ENCODE data around the gene PHLPP1.

PHLPP1 gene

GRCh38 chr18:62964432-62964831 is 249.1 kb downstream of the PHLPP1 start:
- Histone ChIP-seq H3K4me3 (IDR thresholded peaks at IDR 0.05; ENCODE audit: insufficient read depth, low read depth, low read length) (no peak overlapping the region), H3K36me3 (ENCODE audit: insufficient read depth) (no peaks in the 10 kb centered on the region), H3K9ac (no peak overlapping the region), H3K79me2 (ENCODE audit: insufficient read depth, low read depth) (no peaks in the 10 kb centered on the region), H3K4me1 (ENCODE audit: low read depth, poor library complexity, severe bottlenecking) (no peaks in the 10 kb centered on the region), H4K20me1 (ENCODE audit: insufficient read depth) (no peaks in the 10 kb centered on the region), H3K27ac (no peak overlapping the region), H2AFZ (ENCODE audit: low read depth) (no peak overlapping the region), H3K27me3 (ENCODE audit: insufficient read depth, low read depth) (no peaks in the 10 kb centered on the region), H3K4me2 (no peak overlapping the region)
- no peak for TF ChIP-seq CTCF (conservative IDR thresholded peaks at IDR 0.05; ENCODE audit: low read depth, low read length)

- no peak for TF ChIP-seq CTCF (conservative IDR thresholded peaks at IDR 0.05; ENCODE audit: low read depth, low read length)
- Histone ChIP-seq H3K4me2 (no peak overlapping the region), H3K4me3 (IDR thresholded peaks at IDR 0.05; ENCODE audit: insufficient read depth, low read depth, low read length) (no peak overlapping the region), H2AFZ (ENCODE audit: low read depth) (no peak overlapping the region), H3K27ac (no peak overlapping the region), H3K36me3 (ENCODE audit: insufficient read depth) (no peaks in the 10 kb centered on the region), H3K4me1 (ENCODE audit: low read depth, poor library complexity, severe bottlenecking) (no peaks in the 10 kb centered on the region), H4K20me1 (ENCODE audit: insufficient read depth) (no peaks in the 10 kb centered on the region), H3K9ac (no peak overlapping the region), H3K27me3 (ENCODE audit: insufficient read depth, low read depth) (no peaks in the 10 kb centered on the region), H3K79me2 (ENCODE audit: insufficient read depth, low read depth) (no peaks in the 10 kb centered on the region)
Measured at GRCh38 chr18:62967089-62967488, 251.7 kb downstream of the PHLPP1 start.

- Histone ChIP-seq H3K36me3 (ENCODE audit: insufficient read depth) (no peaks in the 10 kb centered on the region), H3K27ac (no peak overlapping the region)
Measured at GRCh38 chr18:62973689-62974088, 258.3 kb downstream of the PHLPP1 start.

GRCh38 chr18:62974388-62974787 is 259.0 kb downstream of the PHLPP1 start:
- Histone ChIP-seq H3K36me3 (ENCODE audit: insufficient read depth) (no peaks in the 10 kb centered on the region), H3K79me2 (ENCODE audit: insufficient read depth, low read depth) (no peaks in the 10 kb centered on the region), H3K4me3 (IDR thresholded peaks at IDR 0.05; ENCODE audit: insufficient read depth, low read depth, low read length) (no peak overlapping the region), H3K4me2 (no peak overlapping the region), H3K4me1 (ENCODE audit: low read depth, poor library complexity, severe bottlenecking) (no peaks in the 10 kb centered on the region), H4K20me1 (ENCODE audit: insufficient read depth) (no peaks in the 10 kb centered on the region), H2AFZ (ENCODE audit: low read depth) (no peak overlapping the region), H3K27ac (no peak overlapping the region), H3K27me3 (ENCODE audit: insufficient read depth, low read depth) (no peaks in the 10 kb centered on the region), H3K9ac (no peak overlapping the region)
- TF ChIP-seq CTCF (conservative IDR thresholded peaks at IDR 0.05; ENCODE audit: low read depth, low read length) = no peak

More at GRCh38 chr18:62973689-62974088, 258.3 kb downstream of the PHLPP1 start:
- no peak overlapping the region for H2AFZ ChIP-seq (ENCODE audit: low read depth)
- no peaks in the 10 kb centered on the region for H4K20me1 ChIP-seq (ENCODE audit: insufficient read depth)
- H3K27me3 ChIP-seq (ENCODE audit: insufficient read depth, low read depth) = no peaks in the 10 kb centered on the region
- no peaks in the 10 kb centered on the region for H3K4me1 ChIP-seq (ENCODE audit: low read depth, poor library complexity, severe bottlenecking)
- no peak overlapping the region for H3K4me3 ChIP-seq (IDR thresholded peaks at IDR 0.05; ENCODE audit: insufficient read depth, low read depth, low read length)
- H3K79me2 ChIP-seq (ENCODE audit: insufficient read depth, low read depth) = no peaks in the 10 kb centered on the region
- no peak overlapping the region for H3K9ac ChIP-seq
- TF ChIP-seq CTCF (conservative IDR thresholded peaks at IDR 0.05; ENCODE audit: low read depth, low read length) = no peak
- no peak overlapping the region for H3K4me2 ChIP-seq

Measured in KMS-11 (cell line).